Measurements from ENCODE around the gene FNTB. TPM values are rescaled to one million over a fixed set of nuclear protein-coding genes. Genes with fewer than 3 reads are reported as not detected.
A peak's percentile ranks its signal among the peaks of the same experiment; 100 is the strongest.

FNTB gene
- total and polyA plus RNA-seq, 9 of the 15 experiments (the other 6 are each of a cell fraction or from before 2014, with no cell fraction given): 6.9 to 23.2 (median 12.2) TPM

GRCh38 chr14:65102441-65103149 is 115.9 kb downstream of the FNTB start, which contains the start of gene MAX (continued):
- TF ChIP-seq SNIP1 (IDR thresholded peaks at IDR 0.05; ENCODE audit: low read depth): no peak
- no peak for TF ChIP-seq NFIC (IDR thresholded peaks at IDR 0.05)
- TF ChIP-seq TEAD1 (CRISPR knock-in tag; IDR thresholded peaks at IDR 0.05): peak in 1 of 2 experiments; percentile 37; a peak in 1 of 4 replicates
- TF ChIP-seq NFYB (IDR thresholded peaks at IDR 0.05; ENCODE audit: extremely low read depth, insufficient read length): no peak
- no peak for TF ChIP-seq CSDE1 (IDR thresholded peaks at IDR 0.05)
- TF ChIP-seq ZKSCAN3 (CRISPR knock-in tag; IDR thresholded peaks at IDR 0.05): no peak
- no peak for TF ChIP-seq ZNF668 (CRISPR knock-in tag; IDR thresholded peaks at IDR 0.05)
- TF ChIP-seq JUND (IDR thresholded peaks at IDR 0.05; ENCODE audit: borderline replicate concordance, low read depth, low read length): peak; percentile 33; the same call in 1 of the 2 replicates
- no peak; the same call in 2 of the 3 replicates for TF ChIP-seq JUND (tag; IDR thresholded peaks at IDR 0.05; ENCODE audit: borderline replicate concordance, low read depth, low read length)
- no peak for TF ChIP-seq ZNF239 (CRISPR knock-in tag; IDR thresholded peaks at IDR 0.05)
- TF ChIP-seq CCAR2 (IDR thresholded peaks at IDR 0.05; ENCODE audit: low read depth, low read length): no peak
- TF ChIP-seq TFAP4 (CRISPR knock-in tag; IDR thresholded peaks at IDR 0.05; ENCODE audit: borderline replicate concordance): peak; percentile 54
- TF ChIP-seq ZFP91 (CRISPR knock-in tag; IDR thresholded peaks at IDR 0.05): no peak
- no peak for TF ChIP-seq ZNF75A (CRISPR knock-in tag; IDR thresholded peaks at IDR 0.05)
- TF ChIP-seq ZNF766 (CRISPR knock-in tag; conservative IDR thresholded peaks at IDR 0.05): peak; percentile 90
- TF ChIP-seq RBM34 (IDR thresholded peaks at IDR 0.05; ENCODE audit: borderline replicate concordance, insufficient read depth, low read length): no peak
- no peak for TF ChIP-seq ZNF146 (CRISPR knock-in tag; IDR thresholded peaks at IDR 0.05; ENCODE audit: unreplicated experiment)
- TF ChIP-seq BCL6 (CRISPR knock-in tag; IDR thresholded peaks at IDR 0.05): no peak
- peak; percentile 21; the same call in 1 of the 2 replicates for TF ChIP-seq MBD2 (IDR thresholded peaks at IDR 0.05; ENCODE audit: borderline replicate concordance, low read depth)
- no peak for TF ChIP-seq TSC22D4 (tag; IDR thresholded peaks at IDR 0.05)
- no peak for TF ChIP-seq MCM3 (IDR thresholded peaks at IDR 0.05)
- TF ChIP-seq CBFA2T3 (IDR thresholded peaks at IDR 0.05): 0 out of 2 replicates have a peak, but pooled peaks have one; percentile 17
- no peak for TF ChIP-seq KLF1 (tag; IDR thresholded peaks at IDR 0.05)
- no peak for TF ChIP-seq XRCC4 (IDR thresholded peaks at IDR 0.05; ENCODE audit: extremely low read depth, insufficient read depth, insufficient read length)
- TF ChIP-seq CTCF (IDR thresholded peaks at IDR 0.05 in 2 of 3, conservative IDR thresholded peaks at IDR 0.05 in 1 of 3; ENCODE audit: insufficient read depth in 2 of 3, low read depth in 1 of 3, low read length in 3 of 3): no peak
- peak; percentile 97 for TF ChIP-seq CXXC5 (CRISPR knock-in tag; IDR thresholded peaks at IDR 0.05)
- TF ChIP-seq DNMT1 (IDR thresholded peaks at IDR 0.05): no peak
- TF ChIP-seq FUS (optimal IDR thresholded peaks at IDR 0.05; ENCODE audit: low read depth, low read length): no peak

Data from K562 (cell line).